Retina (tissue), 1 donor: ENCODE measurements around the gene TBC1D8.

Source experiments
- DNase-seq: peaks from one replicate; pipeline ENCODE4 v3.0.0-alpha.2; 2016

TBC1D8 gene

DNA sequence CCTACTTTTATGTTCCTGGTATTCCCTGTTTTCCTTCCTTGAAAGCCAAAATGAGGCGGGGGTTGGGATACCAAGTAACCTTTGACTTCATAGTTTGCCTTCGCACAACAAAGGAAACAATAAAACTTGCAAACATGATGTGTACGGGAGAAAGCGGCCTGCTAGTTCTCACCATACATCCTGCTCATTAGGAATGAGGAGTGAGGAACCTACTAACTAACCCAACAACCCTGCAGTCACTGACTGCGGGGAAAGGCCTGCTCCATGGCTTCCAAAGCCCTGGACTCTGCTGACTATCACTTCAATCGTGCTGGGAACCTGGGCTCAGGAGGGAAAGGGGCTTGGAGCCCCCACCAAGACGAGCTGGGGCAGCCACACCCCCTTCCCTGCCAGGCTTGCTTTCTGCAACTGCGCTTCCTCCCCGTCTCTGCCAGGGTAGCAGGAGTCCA, 124.9 kb downstream of the TBC1D8 start:
- DNase-seq, result no peak

DNA sequence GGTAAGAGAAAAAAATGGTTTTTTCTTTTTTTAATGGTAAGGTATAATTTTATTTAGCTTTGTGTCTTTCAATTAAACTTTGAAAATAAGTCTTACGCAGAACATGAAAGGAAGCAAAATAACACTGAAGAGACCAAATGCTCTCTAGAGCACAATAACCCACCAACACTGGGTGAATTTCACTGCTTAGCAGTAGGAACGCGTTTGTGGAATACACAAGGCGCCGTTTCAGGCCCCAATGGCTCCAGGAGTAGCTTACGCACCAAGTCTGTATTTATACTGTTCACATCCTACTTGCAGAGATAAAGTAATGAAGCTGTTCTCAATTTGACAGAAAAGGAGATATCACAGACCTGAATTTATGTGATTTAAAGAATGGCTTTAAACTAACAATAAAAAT, 125.6 kb downstream of the TBC1D8 start:
- DNase-seq, result no peak

DNA sequence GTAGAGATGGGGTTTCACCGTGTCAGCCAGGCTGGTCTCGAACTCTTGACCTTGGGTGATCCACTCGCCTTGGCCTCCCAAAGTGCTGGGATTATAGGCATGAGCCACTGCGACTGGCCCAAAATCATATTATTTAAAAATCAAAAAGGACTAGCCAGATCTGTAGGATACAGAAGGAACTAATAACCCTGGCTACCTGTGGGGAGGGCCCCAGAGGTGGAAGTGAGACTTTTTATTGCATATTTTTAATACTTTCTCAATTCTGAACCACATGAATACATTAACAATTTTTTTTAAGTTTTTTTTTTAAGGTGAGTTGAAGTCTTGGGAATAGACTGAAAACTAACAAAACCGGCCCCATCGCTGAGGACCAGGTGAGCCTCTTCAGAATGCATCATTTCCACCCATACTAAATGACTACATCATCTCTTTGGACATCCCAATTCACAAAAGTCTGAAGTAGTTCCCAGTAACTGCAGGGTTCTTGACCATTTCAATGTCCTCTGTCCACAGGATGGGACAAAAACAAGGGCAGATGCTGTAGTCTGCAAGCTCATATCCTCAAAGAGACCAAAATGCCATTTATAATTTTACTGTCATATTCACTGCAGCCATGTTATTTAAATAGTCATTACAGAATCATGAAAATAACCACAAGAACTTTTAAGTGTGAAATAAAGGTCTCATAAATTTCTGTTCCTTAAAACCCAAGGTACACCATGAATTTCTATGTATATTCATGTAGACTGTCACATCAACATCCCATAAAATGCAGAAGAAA, 127.7 kb downstream of the TBC1D8 start:
- DNase-seq, result no peak

DNA sequence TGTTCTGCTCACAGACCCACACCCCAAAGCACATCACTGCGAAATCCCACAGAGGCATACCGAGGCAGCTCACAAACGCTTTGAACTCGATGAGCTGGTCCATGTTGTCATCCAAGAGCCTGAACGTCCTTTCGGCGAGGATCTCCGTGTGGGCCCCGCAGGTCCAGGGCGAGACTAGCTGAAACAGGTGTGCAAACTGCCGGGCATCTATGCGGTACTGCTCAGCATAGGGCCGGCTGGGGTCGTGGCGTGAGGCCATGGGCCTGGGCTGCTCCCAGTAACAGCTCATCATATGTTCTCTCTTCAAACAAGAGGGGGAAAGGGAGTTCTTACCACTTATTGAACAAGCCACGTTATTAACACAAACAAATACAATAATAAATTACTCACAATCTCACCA, 129.0 kb downstream of the TBC1D8 start:
- no peak for DNase-seq

DNA sequence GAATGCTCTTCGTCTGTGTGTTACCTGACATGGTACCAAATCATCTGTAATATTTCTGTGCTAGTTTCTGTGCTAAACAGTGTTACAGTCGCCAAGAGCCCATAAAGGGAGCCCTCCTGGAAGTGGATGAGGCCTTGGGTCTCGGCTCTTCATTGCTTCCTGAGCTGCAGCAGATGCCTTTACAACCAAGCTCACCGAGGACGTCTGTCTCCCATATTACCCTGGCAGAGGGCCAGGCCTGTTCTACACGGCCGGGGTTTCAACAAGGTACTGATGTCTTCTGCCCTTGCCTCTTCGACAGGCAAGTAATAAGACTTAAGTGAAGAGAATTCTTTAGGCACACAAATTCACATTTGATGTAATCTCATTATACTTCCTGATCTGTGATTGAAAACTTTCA, 132.2 kb downstream of the TBC1D8 start:
- no peak for DNase-seq

DNA sequence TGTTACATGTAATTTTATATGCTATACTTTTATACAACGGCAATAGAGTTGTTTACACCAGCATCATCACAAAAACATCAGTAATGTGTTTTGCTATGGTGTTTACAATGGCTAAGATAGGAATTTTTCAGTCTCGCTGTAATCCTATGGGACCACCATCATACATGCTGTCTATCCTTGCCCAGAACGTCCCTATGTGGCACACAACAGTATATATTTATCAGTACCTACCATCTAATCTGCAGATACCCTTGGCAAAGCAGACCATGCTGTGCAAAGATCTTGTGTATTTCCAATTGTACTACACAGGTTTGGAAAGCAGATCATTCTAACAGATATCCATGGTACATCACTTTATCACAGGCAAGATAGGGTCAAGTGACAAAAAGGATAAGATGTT, 133.8 kb downstream of the TBC1D8 start:
- DNase-seq, result no peak

DNA sequence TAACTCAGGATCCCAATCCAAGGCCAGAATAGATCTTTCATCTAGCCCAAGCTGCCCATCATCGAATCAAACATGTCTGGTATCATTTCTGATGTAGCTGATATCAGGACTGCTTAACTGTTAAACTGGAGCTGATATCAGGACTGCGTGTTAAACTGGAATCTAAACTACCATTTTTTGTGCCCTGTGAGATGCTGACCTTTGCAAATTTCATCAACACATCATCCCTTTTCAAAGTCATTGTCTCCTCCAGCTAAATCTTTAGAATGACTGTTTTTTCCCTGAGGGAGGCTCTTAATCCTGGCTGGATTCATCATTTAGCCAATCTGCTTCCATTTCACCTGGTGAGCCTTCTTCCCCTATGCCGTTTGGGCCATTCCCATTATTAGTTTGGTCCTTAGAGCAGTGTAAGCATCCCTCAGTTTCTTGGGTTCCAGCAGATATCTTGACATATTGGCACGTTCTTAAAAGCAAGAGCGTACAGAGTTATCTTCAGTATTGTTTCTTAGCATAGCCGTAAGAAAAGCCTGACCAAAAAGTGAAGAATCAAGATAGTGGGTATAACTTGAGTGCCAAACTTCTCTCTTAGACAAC, 136.8 kb downstream of the TBC1D8 start:
- no peak for DNase-seq

DNA sequence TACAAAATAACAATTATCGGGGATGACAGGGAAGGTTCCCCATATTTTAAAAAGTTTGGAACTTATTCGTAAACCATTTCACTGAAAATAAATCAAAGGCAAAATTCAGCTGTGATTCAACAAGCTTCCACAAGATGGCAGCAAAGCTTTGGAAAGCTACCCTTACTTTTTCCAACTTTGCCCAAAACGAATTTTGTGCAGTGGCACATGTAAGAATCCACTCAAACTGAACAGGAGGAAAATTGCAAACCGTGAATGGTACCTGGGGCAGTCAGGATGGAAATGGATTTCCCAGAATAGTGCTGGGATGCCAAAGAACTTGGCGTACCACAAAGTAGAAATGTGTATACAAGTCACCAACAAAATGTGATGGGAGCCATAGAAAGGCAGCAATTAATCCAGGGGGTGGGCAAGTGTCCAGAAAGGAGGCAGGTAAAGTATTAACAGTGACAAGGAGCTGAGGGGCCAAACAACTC, 138.4 kb downstream of the TBC1D8 start:
- peak; percentile 64 for DNase-seq

DNA sequence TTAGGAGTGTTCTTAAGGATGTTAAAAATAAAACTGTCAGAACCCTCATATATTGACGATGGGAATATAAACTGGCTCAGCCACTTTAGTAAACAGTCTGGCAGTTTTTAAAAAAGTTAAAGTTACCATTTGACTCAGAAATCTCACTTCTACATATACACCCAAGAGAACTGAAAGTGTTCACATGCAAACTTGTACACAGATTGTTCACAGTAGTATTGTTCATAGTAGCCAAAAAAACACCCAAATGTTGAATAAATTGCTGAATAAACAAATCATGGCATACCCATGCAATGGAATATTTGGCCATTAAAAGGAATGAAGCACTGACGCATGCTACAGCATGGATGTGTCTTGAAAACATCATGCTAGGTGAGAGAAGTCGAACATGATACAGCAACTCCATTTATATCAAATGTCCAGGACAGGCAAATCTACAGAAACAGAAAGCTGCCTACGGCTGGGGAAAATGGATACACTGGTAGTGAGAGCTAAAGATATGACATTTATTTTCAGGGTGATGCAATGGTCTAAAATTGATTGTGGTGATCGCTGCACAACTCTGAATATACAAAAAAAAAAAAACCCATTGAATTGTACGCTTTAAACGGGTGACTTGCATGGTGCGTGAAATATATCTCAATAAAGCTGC, 139.0 kb downstream of the TBC1D8 start:
- peak; percentile 9 for DNase-seq

DNA sequence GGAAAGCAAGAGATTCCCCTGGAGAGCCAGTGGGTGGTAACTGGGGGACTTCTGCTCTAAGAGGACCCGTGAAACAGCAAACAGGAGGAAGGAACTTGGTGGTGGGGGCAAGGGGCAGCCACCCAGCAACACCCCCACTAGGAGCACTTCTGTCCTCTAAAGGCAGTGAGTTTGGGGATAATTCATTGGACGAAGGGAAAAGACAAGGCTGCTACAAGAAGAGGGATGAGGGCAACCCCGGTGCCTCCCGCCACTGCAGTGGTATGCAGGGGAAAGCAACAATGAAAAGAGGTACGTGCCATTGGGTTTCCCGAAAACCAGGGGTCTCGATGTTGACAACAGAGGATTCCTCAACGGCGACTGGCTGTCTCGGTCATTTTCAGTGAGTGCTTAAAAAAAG, 140.0 kb downstream of the TBC1D8 start:
- DNase-seq, result no peak

DNA sequence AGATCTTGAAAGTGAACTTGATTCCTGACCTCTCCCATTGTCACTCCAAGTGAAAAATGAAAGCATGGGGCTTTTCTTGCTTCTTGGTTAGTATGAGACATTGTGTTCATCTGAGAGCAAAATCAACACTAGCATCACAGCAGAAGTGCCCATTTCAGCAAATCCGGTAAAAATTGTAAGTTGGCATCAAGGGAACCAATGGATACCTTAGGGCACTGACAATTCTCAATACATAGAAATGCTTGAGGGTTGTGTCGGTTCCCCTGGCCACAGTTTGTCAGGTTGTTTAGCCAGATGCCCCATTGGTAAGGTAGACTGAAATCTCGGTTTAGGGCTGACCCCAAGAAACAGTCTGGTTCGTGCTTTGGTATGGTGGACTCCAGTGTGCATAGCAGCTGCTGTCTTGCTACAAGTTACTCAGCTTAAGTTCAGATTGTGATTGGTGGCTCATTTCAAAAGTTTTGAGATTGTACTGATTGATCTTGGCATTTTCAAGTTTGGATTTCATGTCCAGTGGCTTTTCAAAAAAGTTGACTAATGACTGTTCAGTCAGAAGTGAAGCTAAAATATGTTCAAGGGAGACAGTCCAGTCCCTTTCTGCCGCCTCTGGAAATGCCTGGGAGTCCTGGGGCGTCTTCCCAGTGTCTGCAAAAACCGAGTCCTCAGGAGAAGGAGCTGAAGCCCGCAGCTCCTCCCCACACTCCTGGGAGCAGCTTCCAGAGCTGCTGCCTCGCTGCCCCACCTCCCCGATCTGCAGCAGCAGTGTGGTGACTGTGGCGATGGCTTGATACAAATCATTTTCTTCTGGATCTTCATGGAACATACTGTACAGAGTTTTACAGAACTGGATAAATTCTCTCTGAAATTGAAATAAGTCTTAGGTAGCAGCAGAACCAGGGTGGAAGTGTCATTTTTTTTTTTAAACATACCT, 143.5 kb downstream of the TBC1D8 start:
- no peak for DNase-seq

DNA sequence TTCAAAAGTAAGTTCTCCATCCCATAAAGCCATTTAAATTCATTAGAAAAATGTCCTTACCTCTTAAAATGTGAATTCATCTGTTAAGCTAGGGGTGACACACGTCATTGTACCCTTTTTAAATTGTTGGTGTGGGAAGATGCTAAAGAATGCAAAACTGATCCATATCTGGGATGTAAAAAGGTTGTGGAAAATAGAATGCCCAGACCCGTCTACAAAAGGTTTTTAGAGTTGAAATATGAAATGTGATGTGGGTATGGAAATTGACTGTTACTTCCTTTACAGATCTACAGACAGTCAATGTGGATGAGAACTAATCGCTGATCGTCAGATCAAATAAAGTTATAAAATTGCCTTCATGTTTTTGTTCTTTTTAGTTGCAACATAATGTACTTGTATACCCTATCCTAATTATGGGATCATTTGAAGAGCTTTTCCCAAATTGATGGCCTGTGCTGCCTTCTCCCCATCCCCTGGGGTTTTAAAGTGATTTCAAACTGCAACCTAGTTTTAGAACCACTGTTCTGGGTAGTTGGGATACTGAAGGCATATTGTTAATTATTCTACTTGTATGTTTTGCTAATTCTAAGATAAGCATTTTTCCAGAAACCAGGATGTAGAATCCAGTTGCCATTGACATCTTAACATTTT, 145.0 kb downstream of the TBC1D8 start:
- no peak for DNase-seq

DNA sequence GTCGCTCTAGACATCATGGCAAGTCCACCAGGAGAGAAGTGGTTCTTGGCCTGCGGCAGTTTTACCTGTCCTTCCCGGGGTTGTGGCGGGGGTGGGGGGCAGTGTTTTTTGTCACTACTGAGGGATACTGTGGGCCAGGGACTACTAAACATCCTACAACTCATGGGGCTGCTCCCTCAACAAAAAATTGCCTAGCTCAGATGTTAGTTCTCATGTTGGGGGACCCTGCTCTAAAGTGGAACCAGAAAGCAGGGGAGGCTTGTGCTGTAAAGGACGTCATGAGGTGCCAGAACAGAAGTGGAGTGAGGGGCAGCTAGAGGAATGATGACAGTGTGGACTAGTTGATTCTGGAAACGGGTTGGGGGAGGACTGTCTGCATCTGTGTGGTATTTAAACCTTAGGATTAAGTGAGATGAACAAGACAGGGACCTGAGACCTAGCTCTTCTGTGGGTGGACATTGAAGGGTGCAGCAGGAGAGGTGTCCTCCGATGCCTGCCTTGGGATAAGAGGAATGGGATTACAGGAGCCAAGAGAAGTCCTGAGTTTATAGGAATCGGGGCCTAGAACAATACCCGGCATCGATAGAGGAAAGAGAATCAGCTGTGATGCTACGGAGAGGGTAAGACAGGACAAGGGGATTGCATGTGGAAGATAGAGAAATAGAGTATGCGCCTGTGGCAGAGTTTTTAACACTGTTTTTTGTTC, 146.4 kb downstream of the TBC1D8 start:
- DNase-seq, result no peak

DNA sequence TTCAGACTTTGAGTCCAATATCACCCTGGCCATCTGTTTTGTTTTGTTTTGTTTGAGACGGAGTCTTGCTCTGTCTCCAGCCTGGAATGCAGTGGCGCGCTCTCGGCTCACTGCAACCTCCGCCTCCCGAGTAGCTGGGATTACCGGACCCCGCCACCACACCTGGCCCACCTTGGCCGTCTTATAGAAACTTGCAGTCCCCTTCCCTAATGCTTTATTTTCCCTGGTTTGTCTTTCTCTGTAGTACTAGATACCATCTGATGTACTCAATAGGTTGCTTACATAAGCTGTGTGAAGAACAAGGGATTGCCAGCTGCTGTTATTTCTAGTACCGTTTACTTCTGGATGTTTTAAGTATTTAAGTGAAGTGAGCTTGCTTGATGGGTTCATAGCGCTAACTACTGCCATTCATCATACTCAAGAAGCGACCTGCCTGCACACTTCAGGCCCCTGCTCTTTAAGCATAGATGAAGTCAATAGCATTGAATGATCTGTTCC, 147.9 kb downstream of the TBC1D8 start:
- no peak for DNase-seq

DNA sequence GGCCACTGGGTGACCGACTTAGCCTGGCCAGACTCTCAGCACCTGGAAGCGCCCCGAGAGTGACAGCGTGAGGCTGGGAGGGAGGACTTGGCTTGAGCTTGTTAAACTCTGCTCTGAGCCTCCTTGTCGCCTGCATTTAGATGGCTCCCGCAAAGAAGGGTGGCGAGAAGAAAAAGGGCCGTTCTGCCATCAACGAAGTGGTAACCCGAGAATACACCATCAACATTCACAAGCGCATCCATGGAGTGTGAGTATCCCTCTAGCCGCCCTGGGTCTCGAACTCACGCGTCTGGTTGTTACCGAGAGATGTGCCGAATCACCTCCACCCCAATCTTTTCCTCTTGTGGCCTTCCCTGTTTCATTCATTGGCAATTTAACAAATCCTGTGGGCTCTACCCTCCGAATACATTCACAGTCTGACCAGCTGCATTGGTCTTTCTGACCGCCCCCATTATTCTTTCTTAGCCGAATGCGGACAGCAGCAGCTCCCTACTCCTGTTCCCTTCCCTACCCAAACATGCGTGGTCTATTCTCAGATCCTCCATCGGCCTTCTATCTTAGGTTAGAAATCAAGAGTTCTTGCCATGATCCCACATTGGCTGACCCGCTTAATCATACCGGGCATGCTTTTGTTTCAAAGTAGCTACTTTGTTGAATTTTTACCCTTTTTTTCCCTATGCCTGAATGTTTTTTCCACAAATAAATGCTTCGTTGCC, 148.5 kb downstream of the TBC1D8 start:
- DNase-seq, result no peak

DNA sequence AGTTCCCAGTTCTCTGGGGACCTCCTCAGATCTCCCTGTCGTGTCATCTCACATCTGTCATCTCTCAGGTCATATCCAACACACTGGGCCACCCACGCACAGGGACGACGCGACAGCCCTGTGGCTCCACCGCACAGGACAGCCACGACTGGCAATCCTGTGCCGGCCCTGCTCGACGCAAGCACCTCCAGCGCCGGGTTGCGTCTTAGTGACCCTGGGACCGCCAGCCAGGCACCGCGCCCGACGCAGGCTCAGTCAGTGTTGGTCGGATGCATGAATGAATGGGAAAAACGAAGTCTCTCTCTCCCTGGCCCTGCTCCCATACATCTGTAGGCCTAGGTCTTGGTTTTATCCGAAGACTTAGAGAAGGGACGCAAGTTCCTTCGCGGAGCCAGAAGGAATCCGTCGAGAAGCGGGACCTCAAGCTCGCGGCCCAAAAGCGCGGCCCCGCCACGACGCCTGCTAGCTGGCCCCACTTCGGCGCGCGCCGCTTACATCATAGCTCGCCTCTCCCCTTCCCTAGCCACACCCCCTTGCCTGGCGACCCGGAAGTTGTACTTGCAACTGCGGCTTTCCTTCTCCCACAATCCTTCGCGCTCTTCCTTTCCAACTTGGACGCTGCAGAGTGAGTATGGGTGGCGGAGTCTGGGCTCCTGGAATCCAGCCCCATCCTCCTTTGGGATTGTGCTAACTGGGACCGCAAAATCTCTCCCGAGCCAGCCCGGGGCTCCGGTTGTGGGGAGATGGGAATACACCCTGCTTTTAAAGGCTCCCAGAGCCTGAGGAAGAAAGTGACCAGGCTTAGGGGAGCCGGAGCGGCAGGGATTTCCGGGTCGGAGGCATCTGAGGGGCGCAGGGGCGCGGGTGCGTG, 149.3 kb downstream of the TBC1D8 start, which contains the start of gene RPL31:
Gene RPL31 (plus strand): TSS at position 599 of the 871 bp plus-strand sequence. CDS start 413 bp downstream, outside the sequence.
- DNase-seq, result peak; percentile 99

DNA sequence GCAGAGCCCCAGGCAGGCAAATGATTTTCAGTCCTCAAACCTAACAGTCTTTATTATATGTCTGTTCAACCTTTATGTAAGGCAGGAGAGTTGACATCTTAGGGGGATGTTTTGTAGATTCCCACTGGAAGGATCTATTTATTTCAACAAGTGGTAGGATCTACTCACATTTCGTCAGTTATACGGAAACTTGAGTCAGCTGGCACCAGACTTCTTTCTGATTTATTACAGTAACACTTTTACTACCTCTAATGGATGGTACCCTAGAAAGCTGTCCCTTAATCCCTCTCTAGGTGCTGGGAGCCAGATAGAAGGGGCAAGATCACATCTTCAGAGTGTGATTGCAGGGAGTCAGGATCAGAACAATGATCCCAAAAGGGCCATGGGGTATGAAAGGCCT, 151.2 kb downstream of the TBC1D8 start:
- DNase-seq, result no peak

DNA sequence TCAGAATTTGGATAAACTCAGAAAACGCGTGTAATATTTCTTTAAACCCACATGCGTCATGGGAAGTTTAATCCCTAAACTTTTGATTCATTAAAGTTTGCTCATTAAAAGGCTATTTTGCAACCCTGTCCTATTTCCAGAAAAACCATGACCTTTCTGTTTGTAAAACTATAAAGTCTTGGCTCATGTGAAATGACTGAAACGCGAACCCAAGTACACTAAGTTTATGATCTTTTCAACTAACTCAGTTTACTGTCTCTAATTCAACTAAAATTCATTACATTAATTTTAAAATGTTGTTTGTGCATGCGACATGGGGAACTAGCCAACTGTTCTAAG, 153.0 kb downstream of the TBC1D8 start:
- DNase-seq, result no peak

DNA sequence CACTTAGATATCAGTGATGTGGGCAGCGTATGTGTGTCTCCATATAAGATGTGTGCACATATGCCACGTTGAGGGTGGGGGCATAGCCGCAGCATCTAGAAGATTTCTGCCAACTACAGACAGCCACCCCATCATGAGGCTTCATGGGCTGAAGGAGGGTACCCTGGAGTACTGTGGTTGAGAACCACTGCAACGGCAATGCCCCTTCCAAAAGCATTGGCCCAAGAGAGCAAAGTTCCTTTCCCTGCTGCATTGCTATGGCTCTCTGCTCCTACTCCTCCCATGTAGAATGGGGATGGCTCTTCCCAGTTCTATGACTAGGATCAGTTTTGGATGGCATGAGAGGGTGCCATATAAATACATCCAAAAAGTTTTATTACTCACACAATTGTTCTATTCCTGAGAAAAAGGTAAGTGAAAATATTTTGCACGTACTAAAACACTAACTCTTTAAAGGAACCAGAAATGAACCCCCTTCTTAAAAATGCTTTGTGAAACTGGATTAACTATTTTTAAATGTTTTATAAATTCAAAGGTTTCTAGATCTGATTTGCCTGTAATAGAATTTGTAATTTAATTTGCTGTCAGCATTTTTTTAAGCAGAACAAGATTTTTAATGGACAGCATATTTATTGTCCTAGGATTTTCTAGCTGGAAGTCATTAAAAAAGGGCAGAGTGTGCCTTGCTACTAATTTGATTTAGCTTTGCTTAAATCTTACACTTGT, 153.5 kb downstream of the TBC1D8 start:
- no peak for DNase-seq
